Body of pancreas (tissue), 4 donors: Measurements from ENCODE around the gene EEF1G. TPM values are rescaled to one million over a fixed set of nuclear protein-coding genes. Genes with fewer than 3 reads are reported as not detected.

Source experiments
- ATAC-seq: fragments of 150-250 bp; one replicate; pipeline ENCODE4 v1.9.1; 2016
- DNase-seq, 4 donors: peaks; one replicate each; pipeline ENCODE4 v3.0.0-alpha.2; 2019
- H3K27ac ChIP-seq, 4 donors: fragments of 200-600 bp; sonication (generic); 1 replicate in 3 of 4; 2 replicates in 1 of 4; pipeline versions ENCODE4 v1.5.1 to v1.6.1; 2016 to 2019; ENCODE audit warnings: mild to moderate bottlenecking in 1 of 4, mixed read lengths in 1 of 4, moderate library complexity in 1 of 4
- H3K27me3 ChIP-seq, 2 donors: fragments of 200-600 bp; sonication (generic); one replicate each; pipeline ENCODE4 v1.6.0; 2016; ENCODE audit warnings: mild to moderate bottlenecking in 1 of 2
- H3K36me3 ChIP-seq, 2 donors: fragments of 200-600 bp; sonication (generic); replicated peaks in 1 of 2; 2 replicates each; pipeline ENCODE4 v1.5.1; 2016; ENCODE audit warnings: low read depth in 2 of 2; ENCODE audit not compliant: insufficient read depth in 1 of 2
- H3K4me1 ChIP-seq: fragments of 200-600 bp; sonication (generic); one replicate; pipeline ENCODE4 v1.6.0; 2016
- H3K4me3 ChIP-seq, 2 donors: fragments of 200-600 bp; sonication (generic); 1 replicate in 1 of 2; 2 replicates in 1 of 2; pipeline ENCODE4 v1.5.1; 2016 to 2019
- H3K9me3 ChIP-seq, 3 donors: fragments of 200-600 bp; sonication (generic); 1 replicate in 2 of 3; 2 replicates in 1 of 3; pipeline ENCODE4 v1.5.1; 2016
- CTCF ChIP-seq, 7 experiments: fragments of 450-650 bp in 4 of 7; fragments of 200-600 bp in 3 of 7; sonication (generic) in 3 of 7; IDR thresholded peaks; one replicate each; pipeline ENCODE4 v1.5.1; 2016 to 2019; ENCODE audit warnings: antibody characterized with exemption in 7 of 7
- POLR2A ChIP-seq, 3 donors: fragments of 450-650 bp; IDR thresholded peaks; one replicate each; pipeline ENCODE4 v1.6.1; 2016; ENCODE audit warnings: antibody characterized with exemption in 3 of 3, mild to moderate bottlenecking in 2 of 3
- WGBS, 2 donors: methylation state at CpG; one replicate each; pipeline ENCODE4 v1.1.5; 2017; 5-methylcytosine and 5-hydroxymethylcytosine counted together
- intact Hi-C: fragments of 100-400 bp; cut with DNase I; formaldehyde crosslinking; loops from one replicate; pipeline ENCODE4 v1.15.1; 2023
- total RNA-seq, 2 donors: library from RNA; depleted of rRNA; stranded (reverse); fragments of >200 nt; gene quantifications; one replicate each; pipeline ENCODE4 v1.1.0, GENCODE V29; 2016

EEF1G gene
- total RNA-seq, 2 donors from 2014 or later, result 893 to 1,161 TPM

GRCh38 chr11:62546929-62547625 is 26.6 kb downstream of the EEF1G start:
- 22 to 49% methylated on average over 21 to 34 of the region's 40 CpGs for WGBS, 2 donors
- no peak for DNase-seq
- H3K27me3 ChIP-seq, result no peaks in the 10 kb centered on the region
- peak overlapping the region; percentile 85 to 93 (median 86) for H3K27ac ChIP-seq
- no peak for ATAC-seq
- H3K36me3 ChIP-seq, result no peaks in the 10 kb centered on the region
- no peaks in the 10 kb centered on the region for H3K9me3 ChIP-seq
- H3K4me3 ChIP-seq, result peak overlapping the region; percentile 62 to 66
- TF ChIP-seq CTCF (IDR thresholded peaks at IDR 0.05) (no peak), POLR2A (IDR thresholded peaks at IDR 0.05) (no peak)
- peaks cover 99% of the 10 kb centered on the region for H3K4me1 ChIP-seq
- intact Hi-C loops, result no loop called here

GRCh38 chr11:62546244-62546928 is 27.3 kb downstream of the EEF1G start, which contains the start of gene AHNAK:
Gene AHNAK, minus strand, starts transcription at chr11:62546806. Its CDS starts 10,708 bp downstream, at chr11:62536098.
- Histone ChIP-seq H3K9me3 (no peaks in the 10 kb centered on the region), H3K27me3 (no peaks in the 10 kb centered on the region), H3K4me3 (peak within 1 kb of the TSS; percentile 62 to 66), H3K4me1 (peaks cover 98% of the 10 kb centered on the region), H3K27ac (peak within 1 kb of the TSS; percentile 85 to 93 (median 86)), H3K36me3 (no peaks in the 10 kb centered on the region)
- ATAC-seq (peak; percentile 62), DNase-seq (peak; percentile 70 to 84 (median 78))
- TF ChIP-seq CTCF (IDR thresholded peaks at IDR 0.05) (no peak), POLR2A (IDR thresholded peaks at IDR 0.05) (peak; percentile 42 to 84 (median 57))
- intact Hi-C loops, result no loop called here
- 1% methylated on average over 38 of the region's 69 CpGs; no CpG with 5 or more reads in 1 of the 2 donors for WGBS, 2 donors

- Histone ChIP-seq H3K36me3 (no peaks in the 10 kb centered on the region), H3K27ac (peak overlapping the region; percentile 85 to 93 (median 86)), H3K9me3 (no peaks in the 10 kb centered on the region), H3K27me3 (no peaks in the 10 kb centered on the region), H3K4me1 (peaks cover 97% of the 10 kb centered on the region), H3K4me3 (peak overlapping the region; percentile 62 to 66)
- ATAC-seq (peak; percentile 59), DNase-seq (peak; percentile 81 to 91 (median 83))
- intact Hi-C loops, result no loop called here
- TF ChIP-seq POLR2A (IDR thresholded peaks at IDR 0.05) (peak; percentile 29 to 60 (median 58)), CTCF (IDR thresholded peaks at IDR 0.05) (peak in 1 of 7 experiments; percentile 2)
- 0 to 1% methylated on average over 27 to 46 of the region's 59 CpGs for WGBS, 2 donors
These were observed 28.1 kb downstream of the EEF1G start for GRCh38 chr11:62545437-62546243.

- Histone ChIP-seq H3K36me3 (no peaks in the 10 kb centered on the region), H3K27ac (peak overlapping the region; percentile 85 to 93 (median 86)), H3K27me3 (no peaks in the 10 kb centered on the region), H3K4me3 (peak overlapping the region; percentile 62 to 66), H3K4me1 (peaks cover 95% of the 10 kb centered on the region), H3K9me3 (no peaks in the 10 kb centered on the region)
- ATAC-seq (no peak), DNase-seq (peak in 1 of 4 donors; percentile 16)
- TF ChIP-seq CTCF (IDR thresholded peaks at IDR 0.05), result no peak
- no peak for TF ChIP-seq POLR2A (IDR thresholded peaks at IDR 0.05)
- WGBS, 2 donors, result 13 to 36% methylated on average over 15 to 31 of the region's 32 CpGs
- intact Hi-C loops, result loop anchor here (5.0 kb wide), 1 partner anchor 118 kb away; no protein-coding TSS in a partner anchor
These were observed 28.9 kb downstream of the EEF1G start for GRCh38 chr11:62544581-62545436.
